Erythroblast (primary cell): ENCODE data around the gene ATP13A5.

ENCODE experiments used
- DNase-seq, 2 experiments: peaks; one replicate each; lab custom pipeline; 2025; lab: John Stamatoyannopoulos, UW
- GATA1 ChIP-seq: IDR thresholded peaks from 2 replicates; pipeline ENCODE4 v1.6.1; 2011; ENCODE audit warnings: low read depth, mild to moderate bottlenecking, control low read depth, low read length, moderate library complexity
- POLR2A ChIP-seq: IDR thresholded peaks from 2 replicates; pipeline ENCODE4 v1.6.1; 2011; ENCODE audit warnings: mild to moderate bottlenecking, low read length

ATP13A5 gene

GRCh38 chr3:193317682-193318300 lies 60.8 kb downstream of the ATP13A5 start:
- TF ChIP-seq POLR2A (no peak), GATA1 (no peak)
- no peak for DNase-seq

- no peak for DNase-seq
- TF ChIP-seq GATA1: no peak
- TF ChIP-seq POLR2A: no peak
Observed at GRCh38 chr3:193314161-193314560, 64.4 kb downstream of the ATP13A5 start.

DNA sequence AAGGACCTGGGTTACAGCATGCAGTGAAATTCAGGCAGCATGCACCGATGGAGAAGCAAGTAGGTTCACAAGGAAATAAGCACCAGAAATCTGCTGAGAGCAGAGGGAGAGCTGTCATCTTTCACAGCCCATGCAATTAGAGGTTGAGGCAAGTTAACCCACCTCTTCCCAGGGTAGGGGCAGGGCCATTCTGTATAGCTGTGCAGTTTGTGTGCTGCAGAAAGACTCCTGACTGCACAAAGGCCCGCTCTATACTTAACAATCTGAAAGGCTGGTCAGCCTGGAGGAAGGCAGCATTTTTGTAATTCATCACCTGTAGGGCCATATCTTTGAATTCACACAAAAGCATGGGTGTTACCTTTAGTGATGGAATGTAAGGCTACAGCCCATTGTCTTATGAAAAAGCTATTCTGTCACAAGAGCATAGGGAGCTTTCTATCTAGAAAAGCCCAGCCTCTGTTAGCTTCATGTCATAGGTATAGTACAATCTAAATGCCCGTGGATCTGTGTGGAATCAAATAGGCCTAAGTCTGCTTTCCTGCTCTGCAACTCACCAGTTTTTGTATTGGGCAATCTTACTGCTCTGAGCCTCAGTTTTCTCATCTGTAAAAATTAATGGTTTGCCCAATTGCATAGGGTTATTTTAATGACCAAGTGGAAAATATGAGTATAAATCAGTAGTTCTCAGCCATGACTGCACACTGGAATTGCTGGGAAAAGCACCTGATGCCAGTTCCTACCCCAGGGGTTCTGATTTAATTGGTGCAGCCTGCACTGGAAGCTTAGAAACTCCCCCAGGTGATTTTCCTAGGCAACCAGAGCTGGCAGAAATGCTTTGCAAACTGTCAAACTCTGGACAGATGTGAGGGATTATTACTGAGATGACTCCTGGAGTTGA lies 65.2 kb downstream of the ATP13A5 start:
- TF ChIP-seq GATA1: no peak
- no peak for TF ChIP-seq POLR2A
- no peak for DNase-seq

GRCh38 chr3:193310914-193311723 lies 67.4 kb downstream of the ATP13A5 start:
- TF ChIP-seq GATA1 (no peak), POLR2A (no peak)
- no peak for DNase-seq

DNA sequence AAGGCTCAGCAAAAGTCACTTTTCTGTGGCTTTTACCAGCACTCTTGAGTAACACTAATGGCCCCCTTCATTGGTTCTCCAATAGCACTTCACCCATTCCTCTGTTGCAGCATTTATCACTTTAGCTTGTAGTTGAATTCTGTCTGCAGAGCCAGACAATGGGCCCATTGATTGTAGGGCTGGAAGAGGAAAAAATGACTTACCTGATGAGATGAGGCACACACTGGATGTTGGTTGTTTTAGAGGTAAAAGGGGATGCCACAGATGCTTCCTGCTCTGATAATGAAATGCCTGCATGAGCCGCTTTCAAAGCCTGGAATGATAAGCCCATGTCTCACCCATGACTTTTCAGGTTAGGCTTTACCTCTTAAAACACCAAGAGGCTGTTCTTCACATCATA lies 73.2 kb downstream of the ATP13A5 start:
- no peak for DNase-seq
- TF ChIP-seq POLR2A: no peak
- TF ChIP-seq GATA1: no peak

- TF ChIP-seq POLR2A (no peak), GATA1 (no peak)
- no peak for DNase-seq
Observed at GRCh38 chr3:193301433-193301832, 77.1 kb downstream of the ATP13A5 start.

DNA sequence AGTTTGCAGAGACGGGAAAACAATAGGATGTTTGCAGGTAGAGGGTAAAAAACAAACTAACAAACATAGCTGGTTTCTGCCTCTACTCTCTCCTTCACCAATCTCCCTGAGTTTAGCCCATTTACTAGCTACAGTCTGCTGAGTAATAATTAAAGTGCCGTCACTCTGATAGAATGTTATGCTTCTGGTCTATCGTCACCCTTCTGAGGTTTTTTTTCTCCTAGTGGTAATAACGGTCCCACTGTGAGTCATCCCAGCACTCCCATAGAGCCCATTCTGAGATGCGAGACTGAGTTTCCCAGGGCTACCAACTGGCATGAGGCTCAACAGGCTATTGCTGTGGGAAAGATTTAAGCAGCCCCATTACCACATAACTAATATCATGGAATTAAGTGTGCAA lies 81.1 kb downstream of the ATP13A5 start:
- DNase-seq: no peak
- TF ChIP-seq GATA1: no peak

- DNase-seq: no peak
- no peak for TF ChIP-seq GATA1
- no peak for TF ChIP-seq POLR2A
Observed at GRCh38 chr3:193295985-193296384, 82.6 kb downstream of the ATP13A5 start.

- TF ChIP-seq GATA1: no peak
- TF ChIP-seq POLR2A: no peak
- DNase-seq: no peak
Observed at GRCh38 chr3:193292386-193292785, 86.2 kb downstream of the ATP13A5 start.

DNA sequence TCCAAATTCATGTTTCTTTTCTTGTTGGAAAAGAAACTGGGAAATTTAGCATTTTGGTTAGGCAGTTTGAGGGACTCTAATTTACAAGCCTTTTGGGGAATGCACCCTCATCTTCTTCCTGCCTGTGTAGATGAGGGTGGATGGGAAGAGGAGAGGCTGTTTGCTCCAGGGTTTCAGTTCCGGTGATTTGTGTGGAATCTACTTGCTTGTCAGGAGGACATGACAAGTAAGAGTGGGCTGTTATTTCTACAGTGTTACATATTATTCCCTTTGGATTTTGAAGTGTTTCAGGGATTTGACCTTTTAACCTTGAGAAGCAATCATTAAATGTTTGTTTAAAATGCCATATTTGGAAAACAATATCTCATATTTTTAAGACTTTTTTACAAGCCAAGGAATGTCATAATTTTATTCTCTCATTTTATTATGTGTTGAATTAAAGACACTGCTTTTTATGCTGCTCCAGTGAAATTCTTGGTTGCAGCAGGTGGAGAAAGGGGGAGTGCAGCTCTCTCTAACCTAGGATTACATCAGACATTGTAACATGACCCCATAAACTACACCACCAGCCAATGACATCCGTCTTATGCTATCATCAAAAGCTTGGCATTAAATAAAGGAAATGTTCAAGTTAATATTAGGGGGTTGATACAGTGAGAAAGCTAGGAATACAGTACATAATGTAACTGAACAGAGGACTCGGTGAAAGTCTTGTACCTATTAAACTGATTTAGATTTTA lies 107.3 kb downstream of the ATP13A5 start:
- DNase-seq: no peak
- no peak for TF ChIP-seq GATA1
- no peak for TF ChIP-seq POLR2A

DNA sequence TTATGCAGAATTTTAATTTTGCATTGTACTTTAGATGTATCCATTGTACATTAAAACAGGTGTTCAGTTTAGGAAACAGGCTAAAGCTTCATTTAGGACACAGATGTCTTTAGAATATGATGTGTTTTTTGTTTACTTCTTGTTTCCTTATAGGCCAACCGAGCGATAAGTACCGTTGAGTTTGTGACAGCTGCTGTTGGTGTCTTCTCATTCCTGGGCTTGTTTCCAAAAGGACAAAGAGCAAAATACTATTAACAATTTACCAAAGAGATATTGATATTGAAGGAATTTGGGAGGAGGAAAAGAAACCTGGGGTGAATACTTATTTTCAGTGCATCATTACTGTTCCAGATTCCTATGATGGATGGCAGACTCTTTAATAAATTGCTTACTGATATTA lies 108.1 kb downstream of the ATP13A5 start:
- TF ChIP-seq POLR2A (no peak), GATA1 (no peak)
- DNase-seq: no peak

- DNase-seq: no peak
- TF ChIP-seq POLR2A (no peak), GATA1 (no peak)
Observed at GRCh38 chr3:193269343-193270028, 109.1 kb downstream of the ATP13A5 start.

- TF ChIP-seq POLR2A: no peak
- TF ChIP-seq GATA1: no peak
- DNase-seq: no peak
Observed at GRCh38 chr3:193262707-193263106, 115.8 kb downstream of the ATP13A5 start.
